Astrocyte of the cerebellum (primary cell): ENCODE results near the gene LAMP1.

Experiments
- DNase-seq: peaks from one replicate; pipeline ENCODE4 v3.0.0-alpha.2; 2011; ENCODE audit warnings: low read depth
- H3K4me3 ChIP-seq: 2 replicates; pipeline ENCODE4 v1.5.1; 2011; ENCODE audit warnings: mild to moderate bottlenecking, low read depth, low read length, moderate library complexity
- CTCF ChIP-seq: IDR thresholded peaks from 2 replicates; pipeline ENCODE4 v1.5.1; 2012; ENCODE audit warnings: low read length, low read depth, moderate library complexity, mild to moderate bottlenecking; ENCODE audit errors: missing control alignments
- in situ Hi-C: cut with HindIII; loops from 2 replicates; pipeline ENCODE4 v1.10.0; 2017; ENCODE audit warnings: low sequenced_read_pairs

LAMP1 gene

GRCh38 chr13:113356596-113356995 is 59.6 kb downstream of the LAMP1 start:
- no peak for DNase-seq
- H3K4me3 ChIP-seq: no peak overlapping the region
- in situ Hi-C loops: no loop called here
- no peak for TF ChIP-seq CTCF

GRCh38 chr13:113357529-113357928 is 60.5 kb downstream of the LAMP1 start:
- no peak overlapping the region for H3K4me3 ChIP-seq
- DNase-seq: peak; percentile 55
- TF ChIP-seq CTCF: no peak
- in situ Hi-C loops: no loop called here

GRCh38 chr13:113358653-113359190 is 61.7 kb downstream of the LAMP1 start:
- in situ Hi-C loops: no loop called here
- TF ChIP-seq CTCF: no peak
- H3K4me3 ChIP-seq: no peak overlapping the region
- no peak for DNase-seq

- DNase-seq: no peak
- TF ChIP-seq CTCF: no peak
- no peak overlapping the region for H3K4me3 ChIP-seq
- in situ Hi-C loops: no loop called here
Measured at GRCh38 chr13:113359571-113359970, 62.5 kb downstream of the LAMP1 start.

- in situ Hi-C loops: no loop called here
- TF ChIP-seq CTCF: no peak
- no peak overlapping the region for H3K4me3 ChIP-seq
- no peak for DNase-seq
Measured at GRCh38 chr13:113360446-113360845, 63.4 kb downstream of the LAMP1 start.

- in situ Hi-C loops: no loop called here
- H3K4me3 ChIP-seq: no peak overlapping the region
- no peak for TF ChIP-seq CTCF
- DNase-seq: no peak
Measured at GRCh38 chr13:113361406-113361805, 64.4 kb downstream of the LAMP1 start.
